GM10248 (cell line): ENCODE measurements around the gene MAN1C1.

ENCODE experiments used
- CTCF ChIA-PET: fragments of 300-600 bp; sonication (Branson Sonifier 250); formaldehyde crosslinking; extraction: SDS; loops from one replicate; lab custom pipeline; 2021; ENCODE audit warnings: antibody characterized with exemption; lab: Yijun Ruan, JAX
- POLR2A ChIA-PET: fragments of 350-650 bp; sonication (Branson Sonifier 250); formaldehyde crosslinking; extraction: SDS; loops from one replicate; lab custom pipeline; 2020; ENCODE audit warnings: antibody characterized with exemption; lab: Yijun Ruan, JAX
- DNase-seq: peaks from one replicate; pipeline ENCODE4 v3.0.0; 2012; ENCODE audit errors: extremely low spot score
- CTCF ChIP-seq: IDR thresholded peaks from 2 replicates; pipeline ENCODE4 v1.5.1; 2012; ENCODE audit warnings: mild to moderate bottlenecking, low read depth; ENCODE audit errors: extremely low read depth, missing control alignments, control extremely low read depth

MAN1C1 gene

DNA sequence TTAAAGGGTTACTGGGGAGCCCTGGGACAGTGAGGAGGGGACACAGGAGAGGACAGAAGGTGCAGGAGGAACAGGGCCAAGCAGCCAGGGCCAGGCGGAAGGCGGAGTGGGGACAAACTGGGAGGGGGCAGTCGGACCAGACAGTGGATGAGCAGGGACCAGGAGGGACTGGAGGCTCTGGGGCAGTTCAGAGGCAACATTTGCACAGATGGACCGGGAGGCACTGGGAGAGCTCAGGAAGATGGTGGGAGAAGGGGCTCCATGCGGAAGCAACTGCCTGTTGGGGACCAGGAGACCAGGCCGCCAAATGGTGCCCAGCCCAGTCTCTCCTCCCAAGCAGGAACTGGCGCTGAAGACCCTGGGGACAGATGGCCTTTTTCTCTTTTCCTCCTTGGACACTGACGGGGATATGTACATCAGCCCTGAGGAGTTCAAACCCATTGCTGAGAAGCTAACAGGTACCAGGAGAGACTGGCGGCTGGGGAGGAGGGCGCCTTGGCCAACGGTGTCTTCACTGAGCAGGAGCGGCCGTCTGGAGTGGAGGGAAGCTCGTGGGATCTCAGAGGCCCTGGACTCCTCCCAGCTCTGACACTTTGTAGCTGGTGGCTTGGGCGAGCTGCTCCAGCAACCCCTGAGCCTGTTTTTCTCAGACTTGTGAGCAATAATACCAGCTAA is 184.2 kb downstream of the MAN1C1 start:
- TF ChIP-seq CTCF: no peak
- no peak for DNase-seq
- ChIA-PET POLR2A (no interaction called here), CTCF (interaction anchor here (1.1 to 6.8 kb wide), 3 partner anchors 11 to 18 kb away, joined by 3 to 65 read pairs (median 5); partner anchors contain the start of gene MTFR1L)

DNA sequence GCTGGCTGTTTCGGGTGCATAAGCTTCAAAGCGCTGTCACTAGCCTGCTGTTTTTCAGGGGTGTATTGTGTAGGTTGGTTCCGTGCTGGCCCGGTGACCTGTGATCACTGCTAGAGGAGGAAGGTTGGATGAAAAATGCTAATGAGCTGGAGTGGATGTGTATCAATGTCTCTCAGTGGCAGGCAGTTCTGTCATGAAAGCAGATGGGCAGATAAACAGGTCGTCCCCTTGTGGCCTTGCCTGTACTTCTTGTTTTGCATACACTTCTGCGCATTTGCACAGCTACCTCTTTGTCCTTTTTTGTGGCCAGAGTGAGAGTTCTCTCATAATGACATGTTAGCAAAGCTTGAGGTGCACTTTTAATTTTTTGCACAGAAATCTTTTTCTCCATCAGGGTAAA is 186.3 kb downstream of the MAN1C1 start:
- ChIA-PET POLR2A (no interaction called here), CTCF (interaction anchor here (0.8 to 6.8 kb wide), 5 partner anchors 9 to 194 kb away, joined by 3 to 65 read pairs (median 3); no protein-coding TSS in a partner anchor)
- TF ChIP-seq CTCF: peak; percentile 5
- peak; percentile 67 for DNase-seq

- POLR2A ChIA-PET: no interaction called here
Measured at GRCh38 chr1:25803368-25803767, 186.8 kb downstream of the MAN1C1 start.

GRCh38 chr1:25804244-25804963 is 187.8 kb downstream of the MAN1C1 start:
- DNase-seq: peak; percentile 59
- no peak for TF ChIP-seq CTCF
- CTCF ChIA-PET: interaction anchor here (1.1 to 1.4 kb wide), 4 partner anchors 8 to 17 kb away, joined by 3 to 4 read pairs (median 4); no protein-coding TSS in a partner anchor
- POLR2A ChIA-PET: interaction anchor here (0.6 to 0.7 kb wide), 2 partner anchors 557 to 840 kb away, joined by 4 to 5 read pairs; no protein-coding TSS in a partner anchor

More at GRCh38 chr1:25803368-25803767, 186.8 kb downstream of the MAN1C1 start:
- CTCF ChIA-PET: interaction anchor here (0.8 to 6.8 kb wide), 4 partner anchors 8 to 194 kb away, joined by 3 to 65 read pairs (median 4); no protein-coding TSS in a partner anchor
- no peak for DNase-seq
- no peak for TF ChIP-seq CTCF

GRCh38 chr1:25804964-25805862 is 188.6 kb downstream of the MAN1C1 start:
- CTCF ChIA-PET: interaction anchor here (1.1 to 1.4 kb wide), 3 partner anchors 8 to 9 kb away, joined by 3 to 4 read pairs (median 4); no protein-coding TSS in a partner anchor
- POLR2A ChIA-PET: interaction anchor here (0.7 kb wide), 1 partner anchor 841 kb away, joined by 5 read pairs; no protein-coding TSS in a partner anchor
- no peak for DNase-seq
- TF ChIP-seq CTCF: no peak
